ENCODE measurements around the gene VSIG10. TPM values are rescaled to one million over a fixed set of nuclear protein-coding genes. Genes with fewer than 3 reads are reported as not detected.

The VSIG10 gene
- total RNA-seq, 1 donor = 24.5 TPM

- no peak overlapping the region for H3K4me3 ChIP-seq (ENCODE audit: low read depth, low read length)
- no peak for DNase-seq (ENCODE audit: low read depth)
- no peak for TF ChIP-seq CTCF (IDR thresholded peaks at IDR 0.05; ENCODE audit: insufficient read depth, low read length)
Observed at GRCh38 chr12:118126119-118126757, 22.4 kb upstream of the VSIG10 start.

- DNase-seq (ENCODE audit: low read depth) = no peak
- no peak for TF ChIP-seq CTCF (IDR thresholded peaks at IDR 0.05; ENCODE audit: insufficient read depth, low read length)
Observed at GRCh38 chr12:118125743-118126118, 21.9 kb upstream of the VSIG10 start.

GRCh38 chr12:118124333-118124874, 20.6 kb upstream of the VSIG10 start:
- no peak for DNase-seq (ENCODE audit: low read depth)
- TF ChIP-seq CTCF (IDR thresholded peaks at IDR 0.05; ENCODE audit: insufficient read depth, low read length) = no peak
- no peak overlapping the region for H3K4me3 ChIP-seq (ENCODE audit: low read depth, low read length)

More at GRCh38 chr12:118125743-118126118, 21.9 kb upstream of the VSIG10 start:
- H3K4me3 ChIP-seq (ENCODE audit: low read depth, low read length) = no peak overlapping the region

- no peak for TF ChIP-seq CTCF (IDR thresholded peaks at IDR 0.05; ENCODE audit: insufficient read depth, low read length)
- DNase-seq (ENCODE audit: low read depth) = no peak
- no peak overlapping the region for H3K4me3 ChIP-seq (ENCODE audit: low read depth, low read length)
Observed at GRCh38 chr12:118122264-118122663, 18.5 kb upstream of the VSIG10 start.

- H3K4me3 ChIP-seq (ENCODE audit: low read depth, low read length) = no peak overlapping the region
- TF ChIP-seq CTCF (IDR thresholded peaks at IDR 0.05; ENCODE audit: insufficient read depth, low read length) = peak; percentile 65
- peak; percentile 71 for DNase-seq (ENCODE audit: low read depth)
Observed at GRCh38 chr12:118120579-118121363, 17.0 kb upstream of the VSIG10 start.

GRCh38 chr12:118119449-118119879, 15.7 kb upstream of the VSIG10 start:
- no peak for DNase-seq (ENCODE audit: low read depth)
- no peak for TF ChIP-seq CTCF (IDR thresholded peaks at IDR 0.05; ENCODE audit: insufficient read depth, low read length)
- no peak overlapping the region for H3K4me3 ChIP-seq (ENCODE audit: low read depth, low read length)

Data from fibroblast of the aortic adventitia (primary cell).